Brain microvascular endothelial cell (primary cell): ENCODE data around the gene PRKAR1B.

Experiments used
- DNase-seq: peaks from one replicate; pipeline ENCODE4 v3.0.0-alpha.2; 2020
- H3K27ac ChIP-seq: fragments of 250-450 bp; sonication (Bioruptor Pico); 2 replicates; pipeline ENCODE4 v1.5.1; 2020; ENCODE audit warnings: mild to moderate bottlenecking, moderate library complexity
- H3K27me3 ChIP-seq: fragments of 250-450 bp; sonication (Bioruptor Pico); replicated peaks from 2 replicates; pipeline ENCODE4 v1.5.1; 2020; ENCODE audit warnings: mild to moderate bottlenecking
- H3K36me3 ChIP-seq: fragments of 250-450 bp; sonication (Bioruptor Pico); replicated peaks from 2 replicates; pipeline ENCODE4 v1.5.1; 2020; ENCODE audit warnings: mild to moderate bottlenecking
- H3K4me3 ChIP-seq: 2 replicates; pipeline ENCODE4 v1.5.1; 2011; ENCODE audit warnings: low read depth, mild to moderate bottlenecking, control low read depth, low read length, moderate library complexity
- CTCF ChIP-seq: IDR thresholded peaks from 2 replicates; pipeline ENCODE4 v1.5.1; 2011; ENCODE audit warnings: low read depth, mild to moderate bottlenecking, moderate library complexity, low read length, control low read depth, inconsistent platforms; ENCODE audit errors: missing control alignments
- in situ Hi-C: cut with HindIII; loops from 2 replicates; pipeline ENCODE4 v1.10.0; 2017; ENCODE audit warnings: low sequenced_read_pairs, low pct_ligation_motif_present

Gene PRKAR1B

GRCh38 chr7:645606-646005, 81.5 kb downstream of the PRKAR1B start:
- Histone ChIP-seq H3K4me3 (no peak overlapping the region), H3K27me3 (no peaks in the 10 kb centered on the region), H3K36me3 (no peaks in the 10 kb centered on the region), H3K27ac (no peak overlapping the region)
- TF ChIP-seq CTCF, result no peak
- DNase-seq, result no peak
- in situ Hi-C loops, result no loop called here

GRCh38 chr7:644381-645305, 82.4 kb downstream of the PRKAR1B start:
- Histone ChIP-seq H3K27me3 (no peaks in the 10 kb centered on the region), H3K4me3 (no peak overlapping the region), H3K27ac (no peak overlapping the region), H3K36me3 (no peaks in the 10 kb centered on the region)
- peak; percentile 27 for DNase-seq
- in situ Hi-C loops, result no loop called here
- TF ChIP-seq CTCF, result no peak

GRCh38 chr7:641966-642365, 85.1 kb downstream of the PRKAR1B start:
- no peaks in the 10 kb centered on the region for H3K27me3 ChIP-seq
- no peaks in the 10 kb centered on the region for H3K36me3 ChIP-seq
- DNase-seq, result no peak
- no peak overlapping the region for H3K27ac ChIP-seq
- TF ChIP-seq CTCF, result no peak
- no peak overlapping the region for H3K4me3 ChIP-seq
- in situ Hi-C loops, result no loop called here

GRCh38 chr7:641269-641671, 85.8 kb downstream of the PRKAR1B start:
- in situ Hi-C loops, result no loop called here
- DNase-seq, result no peak
- no peaks in the 10 kb centered on the region for H3K36me3 ChIP-seq
- no peaks in the 10 kb centered on the region for H3K27me3 ChIP-seq
- H3K4me3 ChIP-seq, result no peak overlapping the region
- no peak for TF ChIP-seq CTCF
- H3K27ac ChIP-seq, result no peak overlapping the region

- Histone ChIP-seq H3K27ac (no peak overlapping the region), H3K4me3 (no peak overlapping the region), H3K27me3 (no peaks in the 10 kb centered on the region), H3K36me3 (no peaks in the 10 kb centered on the region)
- in situ Hi-C loops, result no loop called here
- no peak for TF ChIP-seq CTCF
- no peak for DNase-seq
Measured at GRCh38 chr7:638256-639011, 88.6 kb downstream of the PRKAR1B start.
